ENCODE measurements around the gene KCND2. TPM values are rescaled to one million over a fixed set of nuclear protein-coding genes. Genes with fewer than 3 reads are reported as not detected.

The KCND2 gene
- total RNA-seq, 2 donors from 2014 or later: 0.08 to 0.17 TPM

DNA sequence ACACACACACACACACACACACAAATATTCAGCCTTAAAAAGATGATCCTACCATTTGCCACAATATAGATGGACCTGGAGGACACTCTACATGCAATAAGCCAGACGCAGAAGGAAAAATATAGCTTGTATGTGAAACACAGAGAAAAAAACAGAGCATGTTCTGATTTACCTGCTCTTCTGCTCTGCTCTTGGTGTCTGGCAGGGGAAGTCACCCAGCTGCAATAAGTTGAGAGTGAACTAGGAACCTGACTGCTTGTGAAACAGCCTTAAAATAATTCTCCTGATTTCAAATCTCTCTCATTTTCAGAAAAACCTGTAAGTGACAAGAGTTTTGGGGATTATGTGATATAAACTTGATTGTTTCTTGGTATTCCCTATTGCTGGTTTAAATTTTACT is 31.0 kb upstream of the KCND2 start:
- Histone ChIP-seq H3K36me3 (no peaks in the 10 kb centered on the region), H3K4me1 (no peaks in the 10 kb centered on the region), H3K27ac (no peak overlapping the region), H3K27me3 (no peaks in the 10 kb centered on the region), H3K9ac (ENCODE audit: low read depth in 2 of 2, low read length in 2 of 2) (no peak overlapping the region), H3K4me3 (no peak overlapping the region), H3K9me3 (no peaks in the 10 kb centered on the region)
- no peak for DNase-seq
- intact Hi-C loops (cut with DNase I): no loop called here
- TF ChIP-seq, protein P1, sequence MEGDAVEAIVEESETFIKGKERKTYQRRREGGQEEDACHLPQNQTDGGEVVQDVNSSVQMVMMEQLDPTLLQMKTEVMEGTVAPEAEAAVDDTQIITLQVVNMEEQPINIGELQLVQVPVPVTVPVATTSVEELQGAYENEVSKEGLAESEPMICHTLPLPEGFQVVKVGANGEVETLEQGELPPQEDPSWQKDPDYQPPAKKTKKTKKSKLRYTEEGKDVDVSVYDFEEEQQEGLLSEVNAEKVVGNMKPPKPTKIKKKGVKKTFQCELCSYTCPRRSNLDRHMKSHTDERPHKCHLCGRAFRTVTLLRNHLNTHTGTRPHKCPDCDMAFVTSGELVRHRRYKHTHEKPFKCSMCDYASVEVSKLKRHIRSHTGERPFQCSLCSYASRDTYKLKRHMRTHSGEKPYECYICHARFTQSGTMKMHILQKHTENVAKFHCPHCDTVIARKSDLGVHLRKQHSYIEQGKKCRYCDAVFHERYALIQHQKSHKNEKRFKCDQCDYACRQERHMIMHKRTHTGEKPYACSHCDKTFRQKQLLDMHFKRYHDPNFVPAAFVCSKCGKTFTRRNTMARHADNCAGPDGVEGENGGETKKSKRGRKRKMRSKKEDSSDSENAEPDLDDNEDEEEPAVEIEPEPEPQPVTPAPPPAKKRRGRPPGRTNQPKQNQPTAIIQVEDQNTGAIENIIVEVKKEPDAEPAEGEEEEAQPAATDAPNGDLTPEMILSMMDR (IDR thresholded peaks at IDR 0.05): no peak

DNA sequence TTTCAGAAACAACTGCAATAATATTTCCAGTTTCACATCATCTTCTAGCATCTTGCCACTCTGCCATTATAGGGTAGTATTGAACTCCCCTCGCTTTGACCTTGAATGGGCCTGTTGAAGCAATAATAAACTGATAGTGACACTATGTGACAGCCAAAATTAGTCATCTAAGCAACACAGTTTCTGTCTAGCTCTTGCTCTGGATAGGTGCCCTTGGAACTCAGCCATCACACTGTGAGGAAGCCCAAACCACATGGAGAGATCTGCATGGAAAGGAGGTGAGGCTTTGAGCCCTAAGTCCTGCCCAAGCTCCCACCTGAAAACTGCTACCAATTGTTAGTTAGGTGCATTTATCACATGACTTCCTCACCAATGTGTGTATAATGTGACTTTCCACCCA is 18.1 kb upstream of the KCND2 start:
- Histone ChIP-seq H3K9me3 (no peaks in the 10 kb centered on the region), H3K4me1 (no peaks in the 10 kb centered on the region), H3K9ac (ENCODE audit: low read depth in 2 of 2, low read length in 2 of 2) (no peak overlapping the region), H3K27ac (no peak overlapping the region), H3K27me3 (no peaks in the 10 kb centered on the region), H3K4me3 (no peak overlapping the region), H3K36me3 (no peaks in the 10 kb centered on the region)
- TF ChIP-seq, protein P1 (IDR thresholded peaks at IDR 0.05): no peak
- DNase-seq: no peak
- intact Hi-C loops (cut with DNase I): no loop called here

DNA sequence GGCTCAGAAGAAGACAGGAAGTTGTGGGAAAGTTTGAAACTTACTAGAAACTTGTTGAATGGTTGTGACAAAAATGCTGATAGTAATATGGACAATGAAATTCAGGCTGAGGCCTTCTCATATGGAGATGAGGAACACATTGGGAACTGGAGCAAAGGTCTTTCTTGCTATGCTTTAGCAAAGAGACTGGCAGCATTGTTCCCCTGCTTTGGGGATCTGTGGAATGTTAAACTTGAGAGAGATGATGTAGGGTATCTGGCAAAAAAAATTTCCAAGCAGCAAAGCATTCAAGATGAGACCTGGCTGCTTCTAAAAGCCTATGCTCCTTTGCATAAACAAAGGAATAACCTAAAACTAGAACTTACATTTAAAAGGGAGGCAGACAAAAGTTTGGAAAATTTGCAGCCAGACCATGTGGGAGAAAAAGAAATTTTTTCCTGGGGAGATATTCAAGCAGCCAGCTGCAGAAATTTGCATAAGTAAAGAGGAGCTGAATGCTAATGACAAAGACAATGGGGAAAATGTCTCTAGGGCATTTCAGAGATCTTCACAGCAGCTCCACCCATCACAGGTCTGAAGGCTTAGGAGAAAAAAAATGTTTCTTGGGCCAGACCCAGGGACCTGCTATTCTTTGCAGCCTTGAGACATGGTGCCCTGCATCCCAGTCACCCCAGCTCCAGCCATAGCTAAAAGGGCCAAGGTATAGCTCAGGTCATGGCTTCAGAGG is 16.5 kb upstream of the KCND2 start:
- Histone ChIP-seq H3K4me3 (no peak overlapping the region), H3K27ac (no peak overlapping the region), H3K4me1 (no peaks in the 10 kb centered on the region), H3K36me3 (no peaks in the 10 kb centered on the region), H3K9me3 (no peaks in the 10 kb centered on the region), H3K9ac (ENCODE audit: low read depth in 2 of 2, low read length in 2 of 2) (no peak overlapping the region), H3K27me3 (no peaks in the 10 kb centered on the region)
- TF ChIP-seq, protein P1 (IDR thresholded peaks at IDR 0.05): no peak
- no peak for DNase-seq
- intact Hi-C loops (cut with DNase I): no loop called here

DNA sequence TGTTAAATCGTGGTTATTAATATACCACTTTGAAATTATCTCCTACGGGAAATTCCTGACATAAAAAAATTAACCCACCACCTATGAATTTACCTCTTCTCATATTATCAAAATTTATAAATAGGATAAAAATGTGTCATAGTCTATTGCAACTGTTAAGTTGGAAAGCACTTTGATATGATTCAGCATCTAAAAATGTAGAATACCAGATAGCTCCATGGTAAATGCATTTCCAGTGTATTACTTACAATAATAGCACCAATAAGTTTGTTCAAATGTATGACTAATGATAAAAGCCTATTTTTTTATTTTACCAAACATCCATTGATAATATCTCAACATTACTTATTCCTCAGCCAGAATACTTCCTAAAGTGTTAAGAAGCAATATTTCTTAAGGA is 13.6 kb upstream of the KCND2 start:
- no peaks in the 10 kb centered on the region for H3K9me3 ChIP-seq
- H3K4me1 ChIP-seq: no peaks in the 10 kb centered on the region
- no peak overlapping the region for H3K4me3 ChIP-seq
- intact Hi-C loops (cut with DNase I): no loop called here
- no peak for DNase-seq
- H3K27me3 ChIP-seq: no peaks in the 10 kb centered on the region
- TF ChIP-seq, protein P1 (IDR thresholded peaks at IDR 0.05): no peak
- H3K9ac ChIP-seq (ENCODE audit: low read depth in 2 of 2, low read length in 2 of 2): no peak overlapping the region
- H3K36me3 ChIP-seq: no peaks in the 10 kb centered on the region
- no peak overlapping the region for H3K27ac ChIP-seq

DNA sequence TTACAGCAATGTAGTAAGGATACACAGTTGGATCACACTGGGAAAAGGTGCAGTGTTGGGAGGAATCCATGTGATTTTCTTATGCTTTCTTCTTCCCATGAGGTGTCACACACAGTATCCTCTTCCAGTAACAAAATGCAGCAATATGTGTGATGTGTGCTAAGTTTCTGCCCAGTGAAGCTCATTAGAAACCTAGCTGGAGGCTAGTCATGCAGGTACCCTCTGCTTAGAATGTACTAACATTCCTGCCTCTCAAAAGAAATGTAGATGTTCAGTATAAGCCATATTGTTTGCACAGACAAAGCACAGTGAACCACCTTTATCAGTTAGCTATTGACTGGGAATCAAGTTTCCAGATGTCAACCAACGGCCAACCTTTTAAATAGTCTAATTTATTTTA is 12.9 kb upstream of the KCND2 start:
- H3K4me1 ChIP-seq: no peaks in the 10 kb centered on the region

More for the DNA sequence above, 12.9 kb upstream of the KCND2 start:
- H3K27ac ChIP-seq: no peak overlapping the region
- DNase-seq: no peak
- H3K4me3 ChIP-seq: no peak overlapping the region
- H3K36me3 ChIP-seq: no peaks in the 10 kb centered on the region
- no peak overlapping the region for H3K9ac ChIP-seq (ENCODE audit: low read depth in 2 of 2, low read length in 2 of 2)
- TF ChIP-seq, protein P1 (IDR thresholded peaks at IDR 0.05): no peak
- H3K9me3 ChIP-seq: no peaks in the 10 kb centered on the region
- intact Hi-C loops (cut with DNase I): no loop called here
- no peaks in the 10 kb centered on the region for H3K27me3 ChIP-seq
